Suppressor macrophage treated with lipopolysaccharide for 4 hours (primary cell): ENCODE results near the gene GPR158.
"Not testable (repeated sequence)": the region's sequence is repeated elsewhere in the genome, so short reads cannot be mapped to it uniquely, and the experiment has no call there.

Source experiments
- DNase-seq: peaks from one replicate; pipeline ENCODE4 v3.0.0-alpha.2; 2020

The GPR158 gene, protein sequence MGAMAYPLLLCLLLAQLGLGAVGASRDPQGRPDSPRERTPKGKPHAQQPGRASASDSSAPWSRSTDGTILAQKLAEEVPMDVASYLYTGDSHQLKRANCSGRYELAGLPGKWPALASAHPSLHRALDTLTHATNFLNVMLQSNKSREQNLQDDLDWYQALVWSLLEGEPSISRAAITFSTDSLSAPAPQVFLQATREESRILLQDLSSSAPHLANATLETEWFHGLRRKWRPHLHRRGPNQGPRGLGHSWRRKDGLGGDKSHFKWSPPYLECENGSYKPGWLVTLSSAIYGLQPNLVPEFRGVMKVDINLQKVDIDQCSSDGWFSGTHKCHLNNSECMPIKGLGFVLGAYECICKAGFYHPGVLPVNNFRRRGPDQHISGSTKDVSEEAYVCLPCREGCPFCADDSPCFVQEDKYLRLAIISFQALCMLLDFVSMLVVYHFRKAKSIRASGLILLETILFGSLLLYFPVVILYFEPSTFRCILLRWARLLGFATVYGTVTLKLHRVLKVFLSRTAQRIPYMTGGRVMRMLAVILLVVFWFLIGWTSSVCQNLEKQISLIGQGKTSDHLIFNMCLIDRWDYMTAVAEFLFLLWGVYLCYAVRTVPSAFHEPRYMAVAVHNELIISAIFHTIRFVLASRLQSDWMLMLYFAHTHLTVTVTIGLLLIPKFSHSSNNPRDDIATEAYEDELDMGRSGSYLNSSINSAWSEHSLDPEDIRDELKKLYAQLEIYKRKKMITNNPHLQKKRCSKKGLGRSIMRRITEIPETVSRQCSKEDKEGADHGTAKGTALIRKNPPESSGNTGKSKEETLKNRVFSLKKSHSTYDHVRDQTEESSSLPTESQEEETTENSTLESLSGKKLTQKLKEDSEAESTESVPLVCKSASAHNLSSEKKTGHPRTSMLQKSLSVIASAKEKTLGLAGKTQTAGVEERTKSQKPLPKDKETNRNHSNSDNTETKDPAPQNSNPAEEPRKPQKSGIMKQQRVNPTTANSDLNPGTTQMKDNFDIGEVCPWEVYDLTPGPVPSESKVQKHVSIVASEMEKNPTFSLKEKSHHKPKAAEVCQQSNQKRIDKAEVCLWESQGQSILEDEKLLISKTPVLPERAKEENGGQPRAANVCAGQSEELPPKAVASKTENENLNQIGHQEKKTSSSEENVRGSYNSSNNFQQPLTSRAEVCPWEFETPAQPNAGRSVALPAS (N-terminal part only)

GRCh38 chr10:25174461-25175230 lies at the start of gene GPR158:
GPR158 (plus strand) TSS chr10:25175001; CDS start chr10:25175421, 420 bp downstream.
- peak; percentile 61 for DNase-seq

DNA sequence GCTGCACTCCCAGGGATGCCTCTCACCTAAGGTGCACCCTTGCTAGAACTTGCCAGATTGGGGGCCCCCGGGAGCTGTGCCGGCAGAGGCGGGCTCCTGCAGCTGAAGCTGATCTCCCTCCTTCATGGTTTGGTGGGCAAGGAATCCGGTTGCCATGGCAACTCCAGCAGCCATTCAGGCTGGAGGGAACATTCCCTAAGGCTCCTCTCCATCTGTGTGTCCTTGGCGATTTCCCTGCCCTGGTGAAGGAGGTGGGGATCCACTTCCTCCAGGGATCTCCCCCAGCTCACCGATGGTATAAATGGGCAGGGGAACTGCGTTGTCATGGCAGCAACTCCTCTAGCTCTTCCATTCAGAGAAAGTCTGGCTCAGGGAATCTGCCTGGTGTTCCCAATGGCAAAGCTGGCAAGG lies 49.6 kb upstream of the GPR158 start:
- DNase-seq: no peak

- DNase-seq: no peak
These were observed 45.2 kb upstream of the GPR158 start for GRCh38 chr10:25129592-25129991.

DNA sequence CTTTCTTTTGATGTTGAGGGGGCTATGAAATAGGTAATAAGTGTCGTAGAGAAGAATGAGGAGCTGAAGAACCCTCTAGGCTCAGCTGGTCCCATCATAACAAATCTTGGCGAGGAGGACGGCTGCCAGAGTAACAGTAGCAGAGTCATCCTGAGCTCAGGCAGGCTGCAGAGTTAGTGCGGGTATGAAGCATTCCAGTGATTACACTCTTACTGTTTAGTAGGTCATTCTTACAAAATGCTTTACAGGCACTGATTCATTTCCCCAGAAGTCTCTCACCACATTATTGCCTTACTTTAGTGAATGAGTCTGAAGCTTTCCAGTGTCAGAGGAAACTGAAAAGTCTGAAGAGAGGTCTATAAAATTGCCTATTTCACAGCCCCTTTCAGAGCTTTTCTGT lies 43.9 kb upstream of the GPR158 start:
- DNase-seq: no peak

DNA sequence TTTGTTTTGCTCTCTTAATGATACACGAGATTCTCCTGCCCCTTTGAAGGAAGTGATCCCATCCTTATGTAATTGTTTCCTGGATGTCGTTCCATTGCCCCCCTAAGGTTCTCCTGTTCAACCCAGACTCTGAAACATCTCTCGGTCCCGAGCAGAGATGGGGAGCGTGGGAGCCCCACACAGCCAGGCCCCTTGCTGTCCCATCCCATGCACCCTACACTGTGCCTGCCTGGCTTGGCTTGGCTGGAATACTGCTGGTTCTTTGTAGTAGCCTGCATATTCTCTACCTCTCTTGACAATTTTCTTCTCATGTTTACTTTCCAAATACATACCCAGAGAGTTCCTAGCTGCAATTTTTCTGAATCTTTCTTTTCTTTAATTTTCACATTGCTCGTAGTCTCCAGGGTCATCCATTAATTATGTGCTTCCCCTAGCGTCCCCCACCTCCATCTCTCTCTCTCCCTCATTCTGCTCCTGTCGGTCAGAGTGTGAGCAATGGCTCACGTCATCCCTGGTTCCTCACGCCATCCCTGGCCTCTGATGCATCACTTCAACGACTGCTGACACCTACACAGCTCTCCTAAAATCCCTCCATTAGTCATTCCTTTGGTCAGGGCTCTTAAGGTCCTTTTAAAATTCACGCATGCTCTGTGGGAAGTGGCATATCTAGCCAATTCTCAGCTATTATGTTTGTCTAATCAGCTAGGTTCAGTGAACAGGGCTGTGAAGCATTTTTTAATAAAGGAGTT lies 32.5 kb upstream of the GPR158 start:
- no peak for DNase-seq

- DNase-seq: no peak
These were observed 17.2 kb upstream of the GPR158 start for GRCh38 chr10:25157650-25158049.

GRCh38 chr10:25159591-25159990 lies 15.2 kb upstream of the GPR158 start:
- DNase-seq: no peak

- DNase-seq: no peak
These were observed 12.4 kb upstream of the GPR158 start for GRCh38 chr10:25162391-25162790.

GRCh38 chr10:25163464-25163863 lies 11.3 kb upstream of the GPR158 start:
- DNase-seq: not testable (repeated sequence)

GRCh38 chr10:25169740-25170139 lies 5.1 kb upstream of the GPR158 start:
- DNase-seq: no peak

DNA sequence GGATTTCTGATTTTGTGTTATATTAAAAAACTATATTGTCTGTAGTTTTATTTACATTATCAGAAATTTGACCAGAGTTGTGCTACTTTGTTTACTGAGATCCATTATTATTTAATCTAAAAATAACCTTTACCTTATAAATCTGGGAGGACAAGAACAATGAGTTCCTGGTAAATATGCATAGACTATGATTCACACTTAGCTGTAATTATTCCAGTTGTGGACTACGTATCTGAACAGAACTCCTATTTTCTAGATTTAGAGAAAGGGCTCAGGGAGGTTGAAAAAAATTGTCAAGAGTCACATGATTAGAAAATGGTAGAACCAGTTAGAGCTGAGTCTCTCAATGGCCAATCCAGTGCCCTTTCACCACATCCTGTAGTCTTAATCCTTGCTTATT lies 4.2 kb upstream of the GPR158 start:
- DNase-seq: no peak

DNA sequence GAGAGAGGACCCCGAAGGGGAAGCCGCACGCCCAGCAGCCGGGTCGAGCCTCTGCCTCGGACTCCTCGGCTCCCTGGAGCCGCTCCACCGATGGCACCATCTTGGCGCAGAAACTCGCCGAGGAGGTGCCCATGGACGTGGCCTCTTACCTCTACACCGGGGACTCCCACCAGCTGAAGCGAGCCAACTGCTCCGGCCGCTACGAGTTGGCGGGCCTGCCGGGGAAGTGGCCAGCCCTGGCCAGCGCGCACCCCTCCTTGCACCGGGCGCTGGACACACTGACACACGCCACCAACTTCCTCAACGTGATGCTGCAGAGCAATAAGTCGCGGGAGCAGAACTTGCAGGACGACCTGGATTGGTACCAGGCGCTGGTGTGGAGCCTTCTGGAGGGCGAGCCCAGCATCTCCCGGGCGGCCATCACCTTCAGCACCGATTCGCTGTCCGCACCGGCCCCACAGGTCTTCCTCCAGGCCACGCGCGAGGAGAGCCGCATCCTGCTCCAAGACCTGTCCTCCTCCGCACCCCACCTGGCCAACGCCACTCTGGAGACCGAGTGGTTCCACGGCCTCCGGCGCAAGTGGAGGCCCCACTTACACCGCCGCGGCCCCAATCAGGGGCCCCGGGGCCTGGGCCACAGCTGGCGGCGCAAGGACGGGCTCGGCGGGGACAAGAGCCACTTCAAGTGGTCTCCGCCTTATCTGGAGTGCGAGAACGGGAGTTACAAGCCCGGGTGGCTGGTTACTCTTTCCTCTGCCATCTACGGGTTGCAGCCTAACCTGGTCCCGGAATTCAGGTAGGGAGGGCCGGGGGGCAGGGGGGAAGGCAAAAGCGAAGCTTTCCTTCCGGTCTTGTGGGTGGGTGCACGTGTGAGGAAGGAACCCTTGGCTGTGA lies 973 bp downstream of the GPR158 start:
- DNase-seq: no peak

DNA sequence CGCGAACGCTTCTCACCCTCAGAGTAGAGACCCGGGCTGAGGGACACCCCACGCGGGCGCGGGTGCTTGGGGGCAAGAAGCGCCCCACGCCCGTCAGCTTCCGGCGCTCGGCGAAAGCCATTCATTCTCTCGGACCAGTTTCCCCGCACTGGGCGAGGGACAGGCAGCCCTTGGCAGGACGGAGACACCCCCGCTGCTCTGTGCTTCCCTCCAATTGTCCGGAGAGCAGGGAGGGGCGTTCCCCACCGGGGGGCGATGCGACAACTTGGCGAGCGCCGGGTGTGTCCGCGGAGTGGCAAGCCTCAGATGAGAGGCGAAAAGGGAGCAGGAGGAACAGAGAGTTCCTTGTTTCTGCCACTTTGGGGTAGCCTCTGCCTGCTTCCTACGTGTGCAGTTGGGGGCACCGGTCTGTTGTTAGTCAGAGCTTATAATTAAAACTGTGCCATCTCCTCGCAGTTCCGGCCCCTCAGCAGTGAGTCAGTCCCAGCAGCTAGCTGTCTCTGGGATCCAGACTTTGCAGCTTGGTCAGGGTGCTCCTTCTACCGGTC lies 1.7 kb downstream of the GPR158 start:
- DNase-seq: no peak

- DNase-seq: peak; percentile 2
These were observed 2.4 kb downstream of the GPR158 start for GRCh38 chr10:25177093-25177753.

DNA sequence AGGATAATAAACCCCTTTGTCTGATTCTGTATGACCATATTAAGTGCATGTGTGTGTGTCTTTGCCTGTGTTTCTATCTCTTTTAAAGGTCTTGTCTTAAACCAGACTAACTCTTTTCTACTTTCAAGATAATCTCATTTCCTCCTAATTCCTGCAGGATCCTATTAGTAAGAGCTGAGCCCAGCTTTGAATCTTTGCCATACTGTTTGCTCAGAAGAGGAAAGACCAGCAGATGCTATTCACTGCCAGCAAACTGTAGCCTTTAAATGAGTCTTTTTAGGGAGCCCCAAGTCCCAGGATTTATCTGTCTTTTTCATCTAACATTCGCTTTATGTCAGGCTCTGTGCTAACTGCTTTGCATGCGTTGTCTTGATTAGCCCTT lies 2.9 kb downstream of the GPR158 start:
- no peak for DNase-seq

GRCh38 chr10:25178411-25178810 lies 3.6 kb downstream of the GPR158 start:
- no peak for DNase-seq

GRCh38 chr10:25180801-25181200 lies 6.0 kb downstream of the GPR158 start:
- no peak for DNase-seq

DNA sequence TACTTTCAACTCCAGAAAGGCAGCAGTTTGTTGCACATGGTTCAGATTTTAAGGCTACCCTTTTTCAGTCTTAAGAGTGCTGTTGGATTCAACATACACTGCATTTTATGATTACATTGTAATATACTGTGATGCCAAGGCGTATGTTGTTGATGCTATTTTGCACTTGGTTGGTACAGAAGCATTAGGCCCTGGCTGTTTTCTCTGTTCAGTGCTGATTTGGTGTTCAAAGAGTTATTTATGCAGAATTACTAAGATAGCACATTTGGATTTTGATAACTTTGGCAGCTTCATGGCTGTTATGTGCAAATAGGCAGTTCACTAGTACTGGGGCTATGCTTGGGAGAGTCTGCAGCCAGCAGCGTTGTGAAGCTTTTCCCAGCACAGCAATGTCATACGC lies 7.8 kb downstream of the GPR158 start:
- no peak for DNase-seq

GRCh38 chr10:25191162-25191895 lies 16.5 kb downstream of the GPR158 start:
- DNase-seq: no peak
